HepG2 (cell line): Measurements from ENCODE around the gene IL18R1. TPM values are rescaled to one million over a fixed set of nuclear protein-coding genes. Genes with fewer than 3 reads are reported as not detected.

Source experiments
- ATAC-seq: fragments of 200-7000 bp; cut with Tn5 transposase; 3 replicates; pipeline ENCODE4 v1.9.1; 2020; ENCODE audit warnings: mild to moderate bottlenecking, moderate library complexity
- BruUV-seq: library from RNA; stranded (reverse); fragments of 400-500 nt; replicated peaks from 2 replicates; lab custom pipeline; 2021; lab: Mats Ljungman, UMichigan
- CTCF ChIA-PET: fragments of 300-600 bp; formaldehyde crosslinking; extraction: SDS; loops from one replicate; lab custom pipeline; 2021; ENCODE audit warnings: low total read pairs, inconsistent platforms, low intra/inter-chr PET ratio; lab: Yijun Ruan, JAX
- POLR2A ChIA-PET: fragments of 350-600 bp; sonication (Branson Sonifier 250); formaldehyde crosslinking; loops from one replicate; lab custom pipeline; 2020; ENCODE audit warnings: antibody characterized with exemption, inconsistent platforms; lab: Yijun Ruan, JAX
- DNase-seq: peaks from one replicate; pipeline ENCODE4 v3.0.0-alpha.2; 2015; ENCODE audit warnings: low spot score
- FAIRE-seq: peaks from 3 replicates; lab custom pipeline; 2011; peaks lifted over from hg19 to GRCh38; lab: Jason Lieb, UNC
- H2AFZ ChIP-seq: one replicate; pipeline ENCODE4 v1.6.1; 2011; ENCODE audit warnings: low read length, inconsistent platforms
- H3K27ac ChIP-seq: fragments of 300-600 bp; 3 replicates; pipeline ENCODE4 v1.8.0; 2011; ENCODE audit warnings: mixed run types, mild to moderate bottlenecking, mixed read lengths, low read length, inconsistent platforms; ENCODE audit not compliant: insufficient read depth; ENCODE audit errors: extremely low read length
- H3K27me3 ChIP-seq, 2 experiments: fragments of 200-600 bp in 1 of 2; 2 replicates in 1 of 2; 3 replicates in 1 of 2; pipeline versions ENCODE4 v1.6.0 to v1.8.0; 2011; ENCODE audit warnings: low read length in 2 of 2, mild to moderate bottlenecking in 2 of 2, moderate library complexity in 2 of 2, inconsistent platforms in 1 of 2; ENCODE audit not compliant: insufficient read depth in 2 of 2, control insufficient read depth in 1 of 2
- H3K36me3 ChIP-seq, 2 experiments: fragments of 200-600 bp in 1 of 2; replicated peaks in 1 of 2; 2 replicates in 1 of 2; 3 replicates in 1 of 2; pipeline versions ENCODE4 v1.5.1 to v1.8.0; 2011; ENCODE audit warnings: low read length in 2 of 2, inconsistent platforms in 1 of 2; ENCODE audit not compliant: insufficient read depth in 2 of 2, control insufficient read depth in 1 of 2
- H3K4me1 ChIP-seq: 2 replicates; pipeline ENCODE4 v1.5.1; 2012; ENCODE audit warnings: low read length, inconsistent platforms; ENCODE audit not compliant: insufficient read depth
- H3K4me2 ChIP-seq: 2 replicates; pipeline ENCODE4 v1.6.0; 2011; ENCODE audit warnings: low read depth, low read length, inconsistent platforms
- H3K4me3 ChIP-seq, 3 experiments: fragments of 200-600 bp in 1 of 3; sonication (generic), shearing (Covaris generic) in 1 of 3; replicated peaks in 1 of 3; 2 replicates each; pipeline ENCODE4 v1.5.1; 2011 to 2016; ENCODE audit warnings: low read length in 3 of 3, inconsistent platforms in 2 of 3, low read depth in 2 of 3, mild to moderate bottlenecking in 2 of 3, control low read depth in 1 of 3, mixed read lengths in 1 of 3; ENCODE audit not compliant: insufficient read depth in 1 of 3
- H3K79me2 ChIP-seq: one replicate; pipeline ENCODE4 v1.6.1; 2011; ENCODE audit warnings: low read length, inconsistent platforms; ENCODE audit not compliant: insufficient read depth
- H3K9ac ChIP-seq: 2 replicates; pipeline ENCODE4 v1.6.0; 2011; ENCODE audit warnings: mild to moderate bottlenecking, low read depth, low read length, inconsistent platforms; ENCODE audit not compliant: insufficient read depth
- H3K9me3 ChIP-seq: 2 replicates; pipeline ENCODE4 v1.5.1; 2012; ENCODE audit warnings: mild to moderate bottlenecking, low read length
- H4K20me1 ChIP-seq: 2 replicates; pipeline ENCODE4 v1.6.0; 2011; ENCODE audit warnings: inconsistent platforms, mild to moderate bottlenecking, low read length, moderate library complexity; ENCODE audit not compliant: insufficient read depth
- ELF4 ChIP-seq: sonication (generic); formaldehyde crosslinking; IDR thresholded peaks from 2 replicates; pipeline ENCODE4 v1.5.0; 2020; ENCODE audit warnings: missing genetic modification reagents, mild to moderate bottlenecking, moderate library complexity, borderline replicate concordance
- ETV5 ChIP-seq: IDR thresholded peaks from 2 replicates; pipeline ENCODE4 v1.6.1; 2018; ENCODE audit warnings: missing biosample characterization, missing genetic modification reagents, inconsistent platforms, borderline replicate concordance
- MATR3 ChIP-seq: sonication (generic); formaldehyde crosslinking; IDR thresholded peaks from 2 replicates; pipeline ENCODE4 v1.4.0; 2020; ENCODE audit warnings: missing genetic modification reagents
- MED1 ChIP-seq: sonication (generic); formaldehyde crosslinking; IDR thresholded peaks from 2 replicates; pipeline ENCODE4 v1.4.0; 2020; ENCODE audit warnings: missing genetic modification reagents
- NFE2 ChIP-seq: sonication (generic); formaldehyde crosslinking; IDR thresholded peaks from 2 replicates; pipeline ENCODE4 v1.4.0; 2020; ENCODE audit warnings: missing genetic modification reagents
- NR2F6 ChIP-seq, 2 experiments: IDR thresholded peaks; 2 replicates each; pipeline ENCODE4 v1.6.1; 2016; ENCODE audit warnings: antibody characterized with exemption in 1 of 2, mild to moderate bottlenecking in 1 of 2
- SRY ChIP-seq: sonication (generic); formaldehyde crosslinking; IDR thresholded peaks from 2 replicates; pipeline ENCODE4 v1.8.0; 2022; ENCODE audit warnings: mild to moderate bottlenecking, missing genetic modification reagents
- ZNF207 ChIP-seq: fragments of 450-650 bp; IDR thresholded peaks from 2 replicates; pipeline ENCODE4 v1.6.1; 2016; ENCODE audit warnings: antibody characterized with exemption, borderline replicate concordance
- ZNF350 ChIP-seq: sonication (generic); formaldehyde crosslinking; IDR thresholded peaks from 2 replicates; pipeline ENCODE4 v1.4.0; 2020; ENCODE audit warnings: mild to moderate bottlenecking, low read depth, missing genetic modification reagents, borderline replicate concordance
- ZNF678 ChIP-seq: sonication (generic); formaldehyde crosslinking; IDR thresholded peaks from 2 replicates; pipeline ENCODE4 v1.4.0; 2020; ENCODE audit warnings: mild to moderate bottlenecking, missing genetic modification reagents
- WGBS: methylation state at CpG from one replicate; pipeline ENCODE4 v1.1.6; 2017; ENCODE audit warnings: low lambda C conversion rate; 5-methylcytosine and 5-hydroxymethylcytosine counted together
- in situ Hi-C: cut with HindIII; loops from 2 replicates; pipeline ENCODE4 v1.10.0; 2017; ENCODE audit warnings: low pct_unique_long_range_greater_than_20kb; ENCODE audit not compliant: extremely low pct_ligation_motif_present
- intact Hi-C: fragments of 100-400 bp; cut with micrococcal nuclease; formaldehyde crosslinking; loops from one replicate; pipeline ENCODE4 v1.10.0; 2022; ENCODE audit not compliant: unreplicated experiment
- polyA plus RNA-seq, 8 experiments: library from polyadenylated mRNA; depleted of rRNA in 3 of 8; stranded (reverse) in 7 of 8; unstranded in 1 of 8; fragments of >200 nt; fragmentation: Illumina TruSeq in 4 of 8; extraction: Trizol in 4 of 8; gene quantifications; 2 replicates each; pipeline versions ENCODE4 v1.2.1 to v1.2.3, GENCODE V29; 2011 to 2016; ENCODE audit warnings: low read depth in 4 of 8, missing spikeins in 1 of 8, mixed read lengths in 1 of 8; ENCODE audit not compliant: insufficient read depth in 1 of 8
- total RNA-seq, 5 experiments: library from RNA; depleted of rRNA; stranded (reverse); fragments of >200 nt; fragmentation: Illumina TruSeq; extraction: Trizol; gene quantifications; 2 replicates each; pipeline ENCODE4 v1.2.3, GENCODE V29; 2016; ENCODE audit warnings: low read depth in 1 of 5
- TF ChIP-seq, protein P1 (sequence below): sonication (generic); formaldehyde crosslinking; IDR thresholded peaks from 2 replicates; pipeline ENCODE4 v1.5.1; 2020; ENCODE audit warnings: mild to moderate bottlenecking, missing genetic modification reagents, borderline replicate concordance
- TF ChIP-seq, protein P2 (sequence below): sonication (generic); formaldehyde crosslinking; IDR thresholded peaks from 2 replicates; pipeline ENCODE4 v1.4.0; 2020; ENCODE audit warnings: missing genetic modification reagents
- TF ChIP-seq, protein P3 (sequence below): sonication (generic); formaldehyde crosslinking; IDR thresholded peaks from 2 replicates; pipeline ENCODE4 v1.5.1; 2020; ENCODE audit warnings: mild to moderate bottlenecking, missing genetic modification reagents, moderate library complexity

The IL18R1 gene
- total and polyA plus RNA-seq, 2 of the 13 experiments (the other 11 are each of a cell fraction or from before 2014, with no cell fraction given) = 0.01 to 0.04 TPM

DNA sequence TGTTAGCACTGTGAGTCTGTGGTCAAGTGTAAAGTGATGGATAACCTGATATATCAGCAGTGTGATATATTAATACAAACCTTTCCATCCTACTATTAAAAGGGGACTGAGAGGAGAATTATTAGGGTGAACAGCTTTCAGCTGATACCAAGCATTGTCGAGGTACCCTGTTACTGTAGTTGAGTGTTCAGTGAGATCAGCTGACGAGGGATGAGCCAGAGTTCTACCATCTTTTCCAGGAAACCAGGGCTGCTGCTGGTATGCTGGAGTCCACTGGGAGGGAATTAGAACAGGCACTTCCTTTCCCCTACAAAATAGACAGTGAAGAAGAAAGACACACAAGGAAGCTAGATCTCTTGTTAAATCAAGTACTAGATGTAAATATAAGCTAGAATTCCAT is 67.8 kb downstream of the IL18R1 start (continued):
- TF ChIP-seq, protein P1, sequence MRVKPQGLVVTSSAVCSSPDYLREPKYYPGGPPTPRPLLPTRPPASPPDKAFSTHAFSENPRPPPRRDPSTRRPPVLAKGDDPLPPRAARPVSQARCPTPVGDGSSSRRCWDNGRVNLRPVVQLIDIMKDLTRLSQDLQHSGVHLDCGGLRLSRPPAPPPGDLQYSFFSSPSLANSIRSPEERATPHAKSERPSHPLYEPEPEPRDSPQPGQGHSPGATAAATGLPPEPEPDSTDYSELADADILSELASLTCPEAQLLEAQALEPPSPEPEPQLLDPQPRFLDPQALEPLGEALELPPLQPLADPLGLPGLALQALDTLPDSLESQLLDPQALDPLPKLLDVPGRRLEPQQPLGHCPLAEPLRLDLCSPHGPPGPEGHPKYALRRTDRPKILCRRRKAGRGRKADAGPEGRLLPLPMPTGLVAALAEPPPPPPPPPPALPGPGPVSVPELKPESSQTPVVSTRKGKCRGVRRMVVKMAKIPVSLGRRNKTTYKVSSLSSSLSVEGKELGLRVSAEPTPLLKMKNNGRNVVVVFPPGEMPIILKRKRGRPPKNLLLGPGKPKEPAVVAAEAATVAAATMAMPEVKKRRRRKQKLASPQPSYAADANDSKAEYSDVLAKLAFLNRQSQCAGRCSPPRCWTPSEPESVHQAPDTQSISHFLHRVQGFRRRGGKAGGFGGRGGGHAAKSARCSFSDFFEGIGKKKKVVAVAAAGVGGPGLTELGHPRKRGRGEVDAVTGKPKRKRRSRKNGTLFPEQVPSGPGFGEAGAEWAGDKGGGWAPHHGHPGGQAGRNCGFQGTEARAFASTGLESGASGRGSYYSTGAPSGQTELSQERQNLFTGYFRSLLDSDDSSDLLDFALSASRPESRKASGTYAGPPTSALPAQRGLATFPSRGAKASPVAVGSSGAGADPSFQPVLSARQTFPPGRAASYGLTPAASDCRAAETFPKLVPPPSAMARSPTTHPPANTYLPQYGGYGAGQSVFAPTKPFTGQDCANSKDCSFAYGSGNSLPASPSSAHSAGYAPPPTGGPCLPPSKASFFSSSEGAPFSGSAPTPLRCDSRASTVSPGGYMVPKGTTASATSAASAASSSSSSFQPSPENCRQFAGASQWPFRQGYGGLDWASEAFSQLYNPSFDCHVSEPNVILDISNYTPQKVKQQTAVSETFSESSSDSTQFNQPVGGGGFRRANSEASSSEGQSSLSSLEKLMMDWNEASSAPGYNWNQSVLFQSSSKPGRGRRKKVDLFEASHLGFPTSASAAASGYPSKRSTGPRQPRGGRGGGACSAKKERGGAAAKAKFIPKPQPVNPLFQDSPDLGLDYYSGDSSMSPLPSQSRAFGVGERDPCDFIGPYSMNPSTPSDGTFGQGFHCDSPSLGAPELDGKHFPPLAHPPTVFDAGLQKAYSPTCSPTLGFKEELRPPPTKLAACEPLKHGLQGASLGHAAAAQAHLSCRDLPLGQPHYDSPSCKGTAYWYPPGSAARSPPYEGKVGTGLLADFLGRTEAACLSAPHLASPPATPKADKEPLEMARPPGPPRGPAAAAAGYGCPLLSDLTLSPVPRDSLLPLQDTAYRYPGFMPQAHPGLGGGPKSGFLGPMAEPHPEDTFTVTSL (CRISPR knock-in tag) = no peak
- TF ChIP-seq SRY (CRISPR knock-in tag) = no peak

DNA sequence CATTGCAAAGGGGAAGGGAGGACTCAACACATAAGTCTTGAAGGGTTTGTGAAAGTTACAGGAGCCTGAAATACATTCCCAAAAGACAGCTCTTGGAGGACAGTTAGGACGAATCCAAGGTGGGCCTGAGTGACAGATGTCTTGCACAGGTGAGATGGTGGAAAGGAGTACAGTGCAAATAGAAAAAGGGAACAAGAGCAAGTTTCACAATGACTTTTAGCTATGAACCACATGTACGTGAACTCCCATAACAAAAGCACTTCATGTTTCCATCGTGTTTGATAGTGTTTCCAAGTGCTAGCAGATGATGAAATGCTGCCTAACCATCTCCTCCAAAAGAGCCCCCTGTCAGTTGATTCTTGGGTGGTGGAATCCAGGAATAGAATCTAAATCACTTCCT is 69.2 kb downstream of the IL18R1 start:
- CTCF ChIA-PET = no interaction called here
- Histone ChIP-seq H3K36me3 (no peaks in the 10 kb centered on the region), H4K20me1 (no peaks in the 10 kb centered on the region), H3K4me2 (no peak overlapping the region), H3K9me3 (no peaks in the 10 kb centered on the region), H3K9ac (no peak overlapping the region), H3K27me3 (peaks cover 2 to 20% of the 10 kb centered on the region in 2 experiments; a peak in 3 of 5 replicates), H3K4me1 (no peaks in the 10 kb centered on the region), H2AFZ (no peak overlapping the region), H3K79me2 (no peaks in the 10 kb centered on the region), H3K27ac (no peak overlapping the region), H3K4me3 (no peak overlapping the region)
- in situ Hi-C loops = no loop called here
- FAIRE-seq = no peak
- no TSS peak for BruUV-seq
- intact Hi-C loops = no loop called here
- 2% methylated on average over 3 of the region's 3 CpGs for WGBS
- no peak for ATAC-seq
- POLR2A ChIA-PET = no interaction called here
- DNase-seq = no peak
- no peak for TF ChIP-seq ZNF678 (CRISPR knock-in tag)
- TF ChIP-seq ZNF207 = no peak
- TF ChIP-seq, protein P2, sequence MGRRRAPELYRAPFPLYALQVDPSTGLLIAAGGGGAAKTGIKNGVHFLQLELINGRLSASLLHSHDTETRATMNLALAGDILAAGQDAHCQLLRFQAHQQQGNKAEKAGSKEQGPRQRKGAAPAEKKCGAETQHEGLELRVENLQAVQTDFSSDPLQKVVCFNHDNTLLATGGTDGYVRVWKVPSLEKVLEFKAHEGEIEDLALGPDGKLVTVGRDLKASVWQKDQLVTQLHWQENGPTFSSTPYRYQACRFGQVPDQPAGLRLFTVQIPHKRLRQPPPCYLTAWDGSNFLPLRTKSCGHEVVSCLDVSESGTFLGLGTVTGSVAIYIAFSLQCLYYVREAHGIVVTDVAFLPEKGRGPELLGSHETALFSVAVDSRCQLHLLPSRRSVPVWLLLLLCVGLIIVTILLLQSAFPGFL (CRISPR knock-in tag) = no peak
- no peak for TF ChIP-seq ZNF350 (CRISPR knock-in tag)
- no peak for TF ChIP-seq NR2F6 (IDR thresholded peaks at IDR 0.05)
- TF ChIP-seq NR2F6 (CRISPR knock-in tag; IDR thresholded peaks at IDR 0.05) = no peak
- no peak for TF ChIP-seq MATR3 (CRISPR knock-in tag)
- no peak for TF ChIP-seq ELF4 (CRISPR knock-in tag)
- TF ChIP-seq, protein P3, sequence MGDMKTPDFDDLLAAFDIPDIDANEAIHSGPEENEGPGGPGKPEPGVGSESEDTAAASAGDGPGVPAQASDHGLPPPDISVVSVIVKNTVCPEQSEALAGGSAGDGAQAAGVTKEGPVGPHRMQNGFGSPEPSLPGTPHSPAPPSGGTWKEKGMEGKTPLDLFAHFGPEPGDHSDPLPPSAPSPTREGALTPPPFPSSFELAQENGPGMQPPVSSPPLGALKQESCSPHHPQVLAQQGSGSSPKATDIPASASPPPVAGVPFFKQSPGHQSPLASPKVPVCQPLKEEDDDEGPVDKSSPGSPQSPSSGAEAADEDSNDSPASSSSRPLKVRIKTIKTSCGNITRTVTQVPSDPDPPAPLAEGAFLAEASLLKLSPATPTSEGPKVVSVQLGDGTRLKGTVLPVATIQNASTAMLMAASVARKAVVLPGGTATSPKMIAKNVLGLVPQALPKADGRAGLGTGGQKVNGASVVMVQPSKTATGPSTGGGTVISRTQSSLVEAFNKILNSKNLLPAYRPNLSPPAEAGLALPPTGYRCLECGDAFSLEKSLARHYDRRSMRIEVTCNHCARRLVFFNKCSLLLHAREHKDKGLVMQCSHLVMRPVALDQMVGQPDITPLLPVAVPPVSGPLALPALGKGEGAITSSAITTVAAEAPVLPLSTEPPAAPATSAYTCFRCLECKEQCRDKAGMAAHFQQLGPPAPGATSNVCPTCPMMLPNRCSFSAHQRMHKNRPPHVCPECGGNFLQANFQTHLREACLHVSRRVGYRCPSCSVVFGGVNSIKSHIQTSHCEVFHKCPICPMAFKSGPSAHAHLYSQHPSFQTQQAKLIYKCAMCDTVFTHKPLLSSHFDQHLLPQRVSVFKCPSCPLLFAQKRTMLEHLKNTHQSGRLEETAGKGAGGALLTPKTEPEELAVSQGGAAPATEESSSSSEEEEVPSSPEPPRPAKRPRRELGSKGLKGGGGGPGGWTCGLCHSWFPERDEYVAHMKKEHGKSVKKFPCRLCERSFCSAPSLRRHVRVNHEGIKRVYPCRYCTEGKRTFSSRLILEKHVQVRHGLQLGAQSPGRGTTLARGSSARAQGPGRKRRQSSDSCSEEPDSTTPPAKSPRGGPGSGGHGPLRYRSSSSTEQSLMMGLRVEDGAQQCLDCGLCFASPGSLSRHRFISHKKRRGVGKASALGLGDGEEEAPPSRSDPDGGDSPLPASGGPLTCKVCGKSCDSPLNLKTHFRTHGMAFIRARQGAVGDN (CRISPR knock-in tag) = no peak
- TF ChIP-seq NFE2 (CRISPR knock-in tag) = no peak
- TF ChIP-seq MED1 (CRISPR knock-in tag) = no peak
- TF ChIP-seq ETV5 = no peak
